Skin epidermis (tissue), 12 donors: ENCODE measurements around the gene PAMR1.
A peak's percentile ranks its signal among the peaks of the same experiment; 100 is the strongest.
"Not testable (repeated sequence)": the region's sequence is repeated elsewhere in the genome, so short reads cannot be mapped to it uniquely, and the experiment has no call there.

Experiments used
- H3K27ac ChIP-seq, 21 experiments: fragments of 200-600 bp; sonication (generic) in 11 of 21; one replicate each; pipeline ENCODE4 v1.5.0; 2020; ENCODE audit warnings: mild to moderate bottlenecking in 3 of 21, inconsistent platforms in 2 of 21, moderate library complexity in 2 of 21
- H3K4me3 ChIP-seq, 7 experiments: fragments of 200-600 bp; sonication (generic) in 2 of 7; one replicate each; pipeline ENCODE4 v1.5.0; 2020; ENCODE audit warnings: inconsistent platforms in 2 of 7, mild to moderate bottlenecking in 2 of 7, moderate library complexity in 1 of 7

The PAMR1 gene

GRCh38 chr11:35546317-35546716, 20.9 kb upstream of the PAMR1 start:
- Histone ChIP-seq H3K27ac (no peak overlapping the region), H3K4me3 (no peak overlapping the region)

DNA sequence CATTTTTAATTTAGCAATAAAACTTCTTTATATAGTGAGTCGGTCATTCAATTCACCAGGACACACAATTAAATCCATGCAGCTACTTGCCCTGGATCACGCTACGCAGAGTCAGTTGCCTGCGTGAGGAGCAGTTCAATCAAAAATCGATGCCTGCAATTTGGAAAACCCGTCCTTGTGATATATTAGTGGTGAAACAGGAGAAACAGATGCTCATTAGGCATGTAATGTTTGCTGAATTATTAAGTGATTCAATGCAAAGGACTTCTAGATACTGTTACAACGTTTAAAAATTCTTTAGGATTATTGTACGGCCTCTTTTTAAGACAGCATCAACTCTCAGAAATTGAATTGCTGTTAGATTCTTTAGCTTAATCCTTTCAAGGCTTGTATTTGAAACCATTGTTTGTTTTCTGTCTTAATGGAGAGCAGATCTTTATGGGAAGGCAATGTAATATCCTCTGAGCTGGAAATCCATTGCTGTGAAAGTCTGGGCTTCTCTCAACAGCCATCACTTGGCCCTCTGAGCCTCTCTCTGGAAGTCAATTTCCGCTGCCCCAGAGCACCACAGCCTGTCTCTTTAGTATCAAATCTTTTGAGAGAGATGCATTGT, 20.1 kb upstream of the PAMR1 start:
- no peak overlapping the region for H3K4me3 ChIP-seq
- H3K27ac ChIP-seq = no peak overlapping the region

GRCh38 chr11:35543481-35543880, 18.1 kb upstream of the PAMR1 start:
- Histone ChIP-seq H3K4me3 (no peak overlapping the region), H3K27ac (no peak overlapping the region)

DNA sequence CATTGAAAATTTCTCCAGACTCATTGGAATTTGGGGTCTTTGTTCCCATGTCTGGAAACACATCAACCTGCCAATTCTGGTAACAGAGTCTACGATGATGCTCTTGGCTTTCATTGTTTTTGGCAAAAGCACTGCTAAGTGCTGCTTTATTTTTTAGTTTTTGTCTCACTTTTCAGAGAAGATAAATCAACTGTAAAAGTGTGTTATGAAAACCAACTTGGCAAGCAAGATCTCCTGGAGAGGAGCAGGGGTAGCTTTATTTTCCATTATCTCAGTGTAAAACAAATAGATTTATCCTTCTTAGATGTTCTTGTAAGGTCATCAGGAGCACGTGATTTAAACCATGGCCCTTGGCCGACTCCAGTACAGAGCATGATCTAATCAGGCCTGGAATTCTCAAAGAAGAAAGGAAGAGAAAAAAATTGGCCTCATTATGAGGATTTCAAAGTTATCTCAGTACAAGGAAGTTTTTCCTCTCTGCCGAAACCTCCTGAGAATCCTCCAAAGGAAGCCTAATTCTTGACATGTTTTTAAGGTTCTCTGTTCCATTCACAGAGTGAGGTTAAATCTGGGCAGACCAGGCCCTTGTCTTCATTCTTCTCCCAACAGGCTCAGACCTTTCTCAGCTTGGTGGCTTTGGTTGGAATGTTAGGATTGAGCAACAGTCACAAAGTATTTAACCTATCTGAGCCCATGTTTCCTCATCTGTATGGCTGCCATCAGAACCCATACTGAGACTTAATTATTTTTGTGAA, 16.4 kb upstream of the PAMR1 start:
- Histone ChIP-seq H3K27ac (peak overlapping the region in 9 of 21 experiments; percentile 2 to 49 (median 20)), H3K4me3 (no peak overlapping the region)

GRCh38 chr11:35540526-35540925, 15.1 kb upstream of the PAMR1 start:
- peak overlapping the region in 4 of 21 experiments; percentile 4 to 41 (median 34) for H3K27ac ChIP-seq
- H3K4me3 ChIP-seq = no peak overlapping the region

DNA sequence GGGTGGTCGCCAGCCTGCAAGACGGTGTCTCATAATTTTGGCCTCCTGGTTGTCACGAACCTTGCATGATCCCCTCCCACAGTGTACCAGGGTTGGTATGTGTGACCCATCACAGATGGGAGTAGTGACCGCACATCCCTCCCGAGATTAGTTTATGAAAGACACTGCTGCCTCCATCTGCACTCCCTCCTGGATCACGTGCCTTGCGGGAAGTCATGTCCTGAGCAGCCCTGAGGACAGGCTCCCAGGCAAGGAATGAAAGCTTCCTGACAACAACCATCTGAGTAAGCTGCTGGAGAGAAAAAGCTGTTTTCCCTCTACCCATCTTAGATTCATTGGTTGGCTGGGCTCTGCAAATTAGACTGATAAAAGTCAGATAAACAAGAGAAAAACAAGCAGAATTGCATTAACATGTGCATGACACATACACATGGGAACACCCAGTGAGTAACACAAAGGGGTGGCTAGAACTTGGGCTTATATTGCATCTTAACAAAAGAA, 14.4 kb upstream of the PAMR1 start:
- Histone ChIP-seq H3K27ac (peak overlapping the region in 4 of 21 experiments; percentile 4 to 41 (median 34)), H3K4me3 (no peak overlapping the region)

DNA sequence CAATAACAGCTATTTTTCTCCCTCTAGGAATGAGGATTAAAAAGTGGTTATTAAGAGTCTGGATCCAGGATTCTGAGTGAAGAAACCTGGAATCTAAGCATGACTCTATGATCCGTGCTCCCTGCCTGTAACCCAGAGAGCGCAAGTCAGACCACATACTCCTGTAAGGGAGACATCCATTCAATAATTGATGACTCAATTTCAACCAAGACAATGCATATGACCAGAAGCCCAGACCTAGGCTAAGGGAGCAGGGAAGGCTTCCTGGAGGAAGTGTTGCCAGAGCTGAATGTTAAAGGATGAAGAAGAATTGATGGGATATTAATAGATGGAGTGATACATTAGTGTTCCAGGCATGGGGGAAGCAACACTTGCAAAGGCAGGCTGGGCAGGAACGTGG, 13.8 kb upstream of the PAMR1 start:
- Histone ChIP-seq H3K27ac (peak overlapping the region in 1 of 21 experiments; percentile 41), H3K4me3 (no peak overlapping the region)

DNA sequence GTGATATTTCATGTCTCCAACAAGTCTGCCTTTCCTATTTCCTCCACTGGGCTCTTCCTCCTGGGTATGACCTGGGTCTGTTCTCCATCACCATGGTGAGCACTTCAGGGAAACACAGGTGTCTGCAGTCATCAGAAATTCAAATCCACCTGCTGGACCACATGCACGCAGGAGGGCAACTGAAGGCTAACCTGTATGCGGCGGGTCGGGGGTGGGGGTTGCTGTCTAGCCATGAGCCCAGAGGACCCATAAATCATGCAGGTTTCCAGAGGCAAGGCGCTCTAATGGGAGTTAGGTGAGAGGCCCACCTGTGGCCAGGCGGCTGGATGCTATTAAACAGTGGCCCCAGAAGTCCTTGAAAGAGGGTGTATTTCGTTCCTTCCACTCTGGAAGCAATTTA, 11.1 kb upstream of the PAMR1 start:
- no peak overlapping the region for H3K4me3 ChIP-seq
- H3K27ac ChIP-seq = no peak overlapping the region

DNA sequence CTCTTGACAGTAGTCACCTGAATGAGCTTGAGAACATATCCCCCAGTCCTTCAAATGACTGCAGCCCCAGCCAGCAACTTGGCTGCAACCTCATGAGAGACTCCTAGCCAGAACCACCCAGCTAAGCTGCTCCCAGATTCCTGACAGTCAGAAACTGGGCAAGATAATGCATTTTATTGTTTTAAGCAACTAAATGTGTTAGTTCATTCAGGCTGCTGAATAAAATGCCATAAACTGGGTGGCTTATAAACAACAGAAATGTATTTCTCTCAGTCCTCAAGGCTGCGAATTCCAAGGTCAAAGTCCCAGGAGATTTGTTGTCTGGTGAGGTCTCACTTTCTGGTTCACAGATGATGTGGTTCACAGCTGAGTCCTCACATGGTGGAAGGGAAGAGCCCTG, 5.8 kb upstream of the PAMR1 start:
- Histone ChIP-seq H3K27ac (peak overlapping the region in 1 of 21 experiments; percentile 19), H3K4me3 (no peak overlapping the region)

- Histone ChIP-seq H3K27ac (no peak overlapping the region), H3K4me3 (no peak overlapping the region)
Observed at GRCh38 chr11:35529971-35530495, 4.6 kb upstream of the PAMR1 start.

DNA sequence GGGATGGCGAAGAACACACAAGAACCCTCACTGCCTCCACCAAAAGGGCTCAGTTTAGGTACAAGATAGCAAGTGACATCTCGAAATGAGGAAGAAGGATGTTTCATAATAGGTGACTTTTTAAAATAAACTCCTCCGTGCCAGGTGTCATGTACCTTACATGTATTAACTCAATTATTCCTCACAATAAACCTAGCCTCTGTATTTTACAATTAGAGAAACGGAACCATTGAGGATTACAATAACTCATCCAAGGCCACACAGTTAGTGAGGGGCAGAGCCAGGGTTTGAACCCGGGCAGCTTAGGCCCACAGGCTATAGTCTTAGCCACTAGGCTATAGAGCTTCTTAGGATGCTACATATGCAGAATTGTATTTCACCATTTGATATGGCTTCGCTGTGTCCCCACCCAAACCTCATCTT, 965 bp upstream of the PAMR1 start:
- Histone ChIP-seq H3K4me3 (no peak overlapping the region), H3K27ac (no peak overlapping the region)

GRCh38 chr11:35524780-35525179, 636 bp downstream of the PAMR1 start:
- H3K27ac ChIP-seq = peak overlapping the region in 4 of 21 experiments; percentile 5 to 65 (median 28)
- peak overlapping the region in 3 of 7 experiments; percentile 29 to 38 (median 32) for H3K4me3 ChIP-seq

GRCh38 chr11:35523861-35524260, 1.6 kb downstream of the PAMR1 start:
- no peak overlapping the region for H3K27ac ChIP-seq
- no peak overlapping the region for H3K4me3 ChIP-seq

- no peak overlapping the region for H3K4me3 ChIP-seq
- peak overlapping the region in 2 of 21 experiments; percentile 6 to 9 for H3K27ac ChIP-seq
Observed at GRCh38 chr11:35523331-35523768, 2.1 kb downstream of the PAMR1 start.

- H3K27ac ChIP-seq, H3K4me3 ChIP-seq: not testable (repeated sequence)
Observed at GRCh38 chr11:35522091-35522490, 3.3 kb downstream of the PAMR1 start.

DNA sequence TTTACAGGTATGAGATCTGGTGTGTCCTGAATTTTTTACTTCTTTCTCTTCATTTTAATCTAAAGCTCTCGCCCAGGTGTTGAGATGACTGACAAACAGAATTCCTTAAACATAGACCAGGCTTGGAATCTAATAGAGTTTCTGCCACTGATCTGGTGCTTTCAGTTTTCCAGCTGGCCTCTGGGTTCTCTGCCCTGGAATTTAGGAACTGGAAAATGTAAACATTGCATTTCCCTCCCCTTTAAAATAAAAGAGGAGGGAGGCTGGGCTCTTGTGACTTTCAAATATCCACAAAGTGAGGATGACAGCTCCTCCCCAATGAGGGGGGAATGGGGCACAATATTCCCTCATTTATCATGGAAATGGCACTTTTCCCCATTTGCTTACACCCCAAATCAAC, 5.0 kb downstream of the PAMR1 start:
- no peak overlapping the region for H3K27ac ChIP-seq
- no peak overlapping the region for H3K4me3 ChIP-seq

DNA sequence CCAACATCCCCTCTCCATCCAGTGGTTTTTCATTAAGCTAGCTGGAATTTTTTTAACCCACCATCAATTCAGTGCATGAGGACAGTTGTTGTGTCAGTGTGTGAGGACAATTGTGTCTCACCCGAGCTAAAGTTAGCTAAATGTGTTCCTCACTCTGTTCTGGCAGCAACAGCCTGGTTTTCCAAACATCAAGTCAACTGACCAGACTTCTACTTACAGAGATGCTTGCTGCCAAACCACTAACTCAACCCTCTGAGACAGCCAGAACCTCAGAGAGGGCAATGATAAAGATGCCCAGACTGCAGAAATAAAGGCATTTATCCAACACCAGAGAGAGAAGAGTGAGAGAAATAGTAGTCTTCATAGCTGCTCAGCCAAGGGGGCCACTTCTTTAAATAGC, 6.7 kb downstream of the PAMR1 start:
- Histone ChIP-seq H3K27ac (no peak overlapping the region), H3K4me3 (no peak overlapping the region)

GRCh38 chr11:35517481-35517880, 7.9 kb downstream of the PAMR1 start:
- Histone ChIP-seq H3K4me3 (no peak overlapping the region), H3K27ac (no peak overlapping the region)

- no peak overlapping the region for H3K4me3 ChIP-seq
- H3K27ac ChIP-seq = no peak overlapping the region
Observed at GRCh38 chr11:35516403-35516802, 9.0 kb downstream of the PAMR1 start.

DNA sequence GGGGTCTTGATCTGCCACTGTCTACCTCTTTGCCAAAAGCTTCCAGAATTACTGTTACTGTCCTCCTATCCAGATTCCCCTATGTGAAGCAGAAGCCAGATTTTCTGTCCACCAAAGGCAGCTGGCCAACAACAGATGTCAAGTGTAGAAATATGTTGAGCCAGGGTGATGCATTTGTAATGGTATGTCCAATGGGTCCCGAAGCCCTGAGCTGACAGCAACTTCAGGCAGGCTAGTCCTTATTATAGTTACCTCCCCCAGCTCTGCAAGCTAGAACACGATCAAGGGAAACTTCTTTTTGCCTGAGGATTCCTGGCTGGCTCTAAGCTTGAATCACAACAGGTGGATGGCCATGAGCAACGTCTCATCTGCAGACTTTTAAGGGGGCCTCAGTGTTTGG, 10.2 kb downstream of the PAMR1 start:
- no peak overlapping the region for H3K4me3 ChIP-seq
- H3K27ac ChIP-seq = no peak overlapping the region

DNA sequence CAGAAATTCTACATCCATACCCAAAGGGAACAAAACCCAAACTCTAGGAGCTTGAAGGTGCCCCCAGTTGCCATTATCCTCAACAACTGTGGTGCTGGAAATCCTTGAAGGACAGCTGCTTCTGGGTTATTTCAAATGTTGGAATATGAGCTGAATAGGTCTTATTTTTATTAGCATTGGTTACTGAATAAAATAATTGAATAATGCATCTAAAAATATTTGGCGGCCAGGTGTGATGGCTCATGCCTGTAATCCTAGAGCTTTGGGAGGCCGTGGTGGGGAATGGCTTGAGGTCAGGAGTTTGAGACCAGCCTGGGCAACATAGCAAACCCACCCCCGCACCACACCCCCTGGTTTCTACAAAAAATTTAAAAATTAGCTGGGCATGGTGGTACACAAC, 10.9 kb downstream of the PAMR1 start:
- H3K4me3 ChIP-seq = no peak overlapping the region
- no peak overlapping the region for H3K27ac ChIP-seq
